Omental fat pad (tissue), 4 donors: Measurements from ENCODE around the gene SLC28A1. TPM values are rescaled to one million over a fixed set of nuclear protein-coding genes. Genes with fewer than 3 reads are reported as not detected.

ENCODE experiments used
- ATAC-seq: fragments of 150-250 bp; one replicate; pipeline ENCODE4 v1.9.1; 2016; ENCODE audit warnings: mild to moderate bottlenecking, moderate library complexity; ENCODE audit not compliant: low FRiP score
- DNase-seq: peaks from one replicate; pipeline ENCODE4 v3.0.0-alpha.2; 2019; ENCODE audit warnings: low spot score
- CTCF ChIP-seq, 3 donors: fragments of 450-650 bp; IDR thresholded peaks; one replicate each; pipeline ENCODE4 v1.5.1; 2016 to 2017; ENCODE audit warnings: antibody characterized with exemption in 3 of 3, mild to moderate bottlenecking in 3 of 3, moderate library complexity in 2 of 3
- total RNA-seq, 4 donors: library from RNA; depleted of rRNA; stranded (reverse); fragments of >200 nt; gene quantifications; one replicate each; pipeline ENCODE4 v1.1.0, GENCODE V29; 2016

Gene SLC28A1
- total RNA-seq, 4 donors from 2014 or later: not detected

- no peak for TF ChIP-seq CTCF (IDR thresholded peaks at IDR 0.05)
- DNase-seq (no peak), ATAC-seq (no peak)
Observed at GRCh38 chr15:84909782-84910181, 25.3 kb downstream of the SLC28A1 start.

- DNase-seq (no peak), ATAC-seq (no peak)
- no peak for TF ChIP-seq CTCF (IDR thresholded peaks at IDR 0.05)
Observed at GRCh38 chr15:84910928-84911623, 26.6 kb downstream of the SLC28A1 start.

GRCh38 chr15:84911879-84912660 is 27.6 kb downstream of the SLC28A1 start:
- peak; percentile 57 for DNase-seq

GRCh38 chr15:84913360-84913723 is 28.9 kb downstream of the SLC28A1 start:
- TF ChIP-seq CTCF (IDR thresholded peaks at IDR 0.05): no peak
- DNase-seq (no peak), ATAC-seq (no peak)

More at GRCh38 chr15:84911879-84912660, 27.6 kb downstream of the SLC28A1 start:
- peak; percentile 97 for ATAC-seq
- no peak for TF ChIP-seq CTCF (IDR thresholded peaks at IDR 0.05)

GRCh38 chr15:84914351-84914750 is 29.9 kb downstream of the SLC28A1 start:
- no peak for TF ChIP-seq CTCF (IDR thresholded peaks at IDR 0.05)
- ATAC-seq (no peak), DNase-seq (no peak)

- DNase-seq: peak; percentile 38
- ATAC-seq: peak; percentile 79
- no peak for TF ChIP-seq CTCF (IDR thresholded peaks at IDR 0.05)
Observed at GRCh38 chr15:84914909-84915605, 30.6 kb downstream of the SLC28A1 start.
